DND-41 (cell line): ENCODE results near the gene CFAP77.

Experiments
- ATAC-seq: fragments of 200-7000 bp; cut with Tn5 transposase; 3 replicates; pipeline ENCODE4 v1.9.1; 2021; ENCODE audit warnings: low read depth; ENCODE audit not compliant: insufficient read depth
- DNase-seq: peaks from one replicate; pipeline ENCODE4 v3.0.0-alpha.2; 2020
- H2AFZ ChIP-seq: 2 replicates; pipeline ENCODE4 v1.6.0; 2012; ENCODE audit warnings: low read depth, low read length
- H3K27ac ChIP-seq: 2 replicates; pipeline ENCODE4 v1.5.1; 2012; ENCODE audit warnings: low read length, inconsistent platforms
- H3K27me3 ChIP-seq: fragments of 200-600 bp; sonication (generic); 2 replicates; pipeline ENCODE4 v1.6.0; 2012; ENCODE audit warnings: low read length, mild to moderate bottlenecking, inconsistent platforms; ENCODE audit not compliant: insufficient read depth, poor library complexity
- H3K36me3 ChIP-seq: 2 replicates; pipeline ENCODE4 v1.5.1; 2012; ENCODE audit warnings: low read length, inconsistent platforms; ENCODE audit not compliant: insufficient read depth
- H3K4me1 ChIP-seq: 2 replicates; pipeline ENCODE4 v1.5.1; 2012; ENCODE audit warnings: mild to moderate bottlenecking, low read length; ENCODE audit not compliant: insufficient read depth
- H3K4me2 ChIP-seq: 2 replicates; pipeline ENCODE4 v1.6.0; 2012; ENCODE audit warnings: mild to moderate bottlenecking, moderate library complexity, low read length, inconsistent platforms; ENCODE audit not compliant: insufficient read depth
- H3K4me3 ChIP-seq, 2 experiments: fragments of 200-600 bp in 1 of 2; shearing (Covaris generic) in 1 of 2; 2 replicates each; pipeline ENCODE4 v1.5.1; 2012 to 2016; ENCODE audit warnings: inconsistent platforms in 2 of 2, low read length in 2 of 2, mild to moderate bottlenecking in 2 of 2, low read depth in 1 of 2, moderate library complexity in 1 of 2
- H3K79me2 ChIP-seq: 2 replicates; pipeline ENCODE4 v1.6.0; 2012; ENCODE audit warnings: low read length, inconsistent platforms; ENCODE audit not compliant: insufficient read depth
- H3K9ac ChIP-seq: 2 replicates; pipeline ENCODE4 v1.6.0; 2012; ENCODE audit warnings: low read depth, mild to moderate bottlenecking, inconsistent platforms, low read length, moderate library complexity
- H3K9me3 ChIP-seq: 2 replicates; pipeline ENCODE4 v1.5.1; 2012; ENCODE audit warnings: low read length, moderate library complexity, mild to moderate bottlenecking, inconsistent platforms; ENCODE audit not compliant: insufficient read depth, severe bottlenecking
- H4K20me1 ChIP-seq: 2 replicates; pipeline ENCODE4 v1.6.0; 2012; ENCODE audit warnings: low read length; ENCODE audit not compliant: insufficient read depth
- CTCF ChIP-seq: IDR thresholded peaks from 2 replicates; pipeline ENCODE4 v1.5.1; 2012; ENCODE audit warnings: borderline replicate concordance, low read length, moderate library complexity, mild to moderate bottlenecking; ENCODE audit not compliant: poor library complexity, severe bottlenecking; ENCODE audit errors: extremely low read depth
- EZH2 ChIP-seq: IDR thresholded peaks from 3 replicates; pipeline ENCODE4 v1.6.1; 2012; ENCODE audit warnings: borderline replicate concordance, low read depth, mild to moderate bottlenecking, moderate library complexity, low read length, inconsistent platforms; ENCODE audit not compliant: severe bottlenecking

The CFAP77 gene

GRCh38 chr9:132588501-132589147, 178.6 kb downstream of the CFAP77 start:
- H3K4me1 ChIP-seq, result no peaks in the 10 kb centered on the region
- no peak for DNase-seq
- no peaks in the 10 kb centered on the region for H3K79me2 ChIP-seq
- H3K9ac ChIP-seq, result no peak overlapping the region
- H2AFZ ChIP-seq, result no peak overlapping the region
- H3K4me3 ChIP-seq, result no peak overlapping the region
- peaks cover 15% of the 10 kb centered on the region; the same call in 1 of the 2 replicates for H4K20me1 ChIP-seq
- H3K27ac ChIP-seq, result no peak overlapping the region
- peaks cover 6% of the 10 kb centered on the region; the same call in 1 of the 2 replicates for H3K36me3 ChIP-seq
- H3K27me3 ChIP-seq, result no peaks in the 10 kb centered on the region
- no peaks in the 10 kb centered on the region for H3K9me3 ChIP-seq
- no peak for ATAC-seq
- no peak overlapping the region for H3K4me2 ChIP-seq
- TF ChIP-seq CTCF (no peak), EZH2 (no peak)

GRCh38 chr9:132589148-132590036, 179.4 kb downstream of the CFAP77 start:
- Histone ChIP-seq H4K20me1 (peaks cover 15% of the 10 kb centered on the region; the same call in 1 of the 2 replicates), H3K4me2 (no peak overlapping the region), H3K9ac (no peak overlapping the region), H3K27ac (no peak overlapping the region), H3K4me3 (no peak overlapping the region), H3K27me3 (no peaks in the 10 kb centered on the region), H2AFZ (no peak overlapping the region), H3K9me3 (no peaks in the 10 kb centered on the region), H3K79me2 (no peaks in the 10 kb centered on the region), H3K36me3 (peaks cover 9% of the 10 kb centered on the region; the same call in 1 of the 2 replicates), H3K4me1 (no peaks in the 10 kb centered on the region)
- ATAC-seq (no peak), DNase-seq (no peak)
- TF ChIP-seq CTCF (no peak), EZH2 (no peak)

GRCh38 chr9:132590037-132590317, 180.0 kb downstream of the CFAP77 start:
- H3K9me3 ChIP-seq, result no peaks in the 10 kb centered on the region
- ATAC-seq (no peak), DNase-seq (no peak)
- no peak overlapping the region for H3K4me3 ChIP-seq
- no peaks in the 10 kb centered on the region for H3K79me2 ChIP-seq
- H3K27ac ChIP-seq, result no peak overlapping the region
- no peak overlapping the region for H2AFZ ChIP-seq
- H3K4me1 ChIP-seq, result no peaks in the 10 kb centered on the region
- H3K4me2 ChIP-seq, result no peak overlapping the region
- TF ChIP-seq EZH2 (no peak), CTCF (no peak)
- peaks cover 15% of the 10 kb centered on the region; the same call in 1 of the 2 replicates for H4K20me1 ChIP-seq
- H3K27me3 ChIP-seq, result no peaks in the 10 kb centered on the region
- no peak overlapping the region for H3K9ac ChIP-seq
- H3K36me3 ChIP-seq, result peaks cover 14% of the 10 kb centered on the region
